ENCODE measurements around the gene MVD. TPM values are rescaled to one million over a fixed set of nuclear protein-coding genes. Genes with fewer than 3 reads are reported as not detected.

MVD gene
- polyA plus RNA-seq, 4 donors: 28.4 to 115 (median 34.9) TPM

- Histone ChIP-seq H3K36me3 (ENCODE audit: control insufficient read depth in 3 of 3, insufficient read depth in 2 of 3, low read depth in 1 of 3, low read length in 3 of 3) (no peaks in the 10 kb centered on the region), H3K4me1 (ENCODE audit: control insufficient read depth in 3 of 3, insufficient read depth in 2 of 3, low read depth in 1 of 3, low read length in 2 of 3) (peaks cover 0 to 9% (median 0%) of the 10 kb centered on the region in 3 donors), H3K27ac (ENCODE audit: low read depth in 1 of 3, low read length in 2 of 3) (peak overlapping the region in 1 of 3 donors; percentile 18), H3K27me3 (ENCODE audit: control insufficient read depth in 3 of 3, insufficient read depth in 3 of 3, low read length in 3 of 3) (peaks cover 0 to 50% (median 2%) of the 10 kb centered on the region in 3 donors), H3K9me3 (ENCODE audit: control insufficient read depth in 2 of 2, insufficient read depth in 1 of 2, low read depth in 1 of 2, low read length in 1 of 2) (no peaks in the 10 kb centered on the region), H3K4me3 (ENCODE audit: low read depth in 1 of 3, low read length in 3 of 3) (no peak overlapping the region)
- WGBS, 3 donors: 77 to 83% (median 82%) methylated on average over 5 of the region's 5 CpGs
- FAIRE-seq (no peak), DNase-seq (no peak)
Measured at GRCh38 chr16:88680554-88681083, 17.7 kb upstream of the MVD start.

GRCh38 chr16:88678224-88678979 lies 15.5 kb upstream of the MVD start:
- Histone ChIP-seq H3K27me3 (ENCODE audit: control insufficient read depth in 3 of 3, insufficient read depth in 3 of 3, low read length in 3 of 3) (peaks cover 0 to 29% (median 0%) of the 10 kb centered on the region in 3 donors), H3K9me3 (ENCODE audit: control insufficient read depth in 2 of 2, insufficient read depth in 1 of 2, low read depth in 1 of 2, low read length in 1 of 2) (no peaks in the 10 kb centered on the region), H3K4me3 (ENCODE audit: low read depth in 1 of 3, low read length in 3 of 3) (no peak overlapping the region), H3K36me3 (ENCODE audit: control insufficient read depth in 3 of 3, insufficient read depth in 2 of 3, low read depth in 1 of 3, low read length in 3 of 3) (peaks cover 0 to 7% (median 0%) of the 10 kb centered on the region in 3 donors), H3K27ac (ENCODE audit: low read depth in 1 of 3, low read length in 2 of 3) (no peak overlapping the region), H3K4me1 (ENCODE audit: control insufficient read depth in 3 of 3, insufficient read depth in 2 of 3, low read depth in 1 of 3, low read length in 2 of 3) (no peaks in the 10 kb centered on the region)
- 74 to 83% (median 77%) methylated on average over 30 to 32 of the region's 32 CpGs for WGBS, 3 donors
- FAIRE-seq (no peak), DNase-seq (no peak)

- Histone ChIP-seq H3K27me3 (ENCODE audit: control insufficient read depth in 3 of 3, insufficient read depth in 3 of 3, low read length in 3 of 3) (peaks cover 0 to 29% (median 0%) of the 10 kb centered on the region in 3 donors), H3K4me3 (ENCODE audit: low read depth in 1 of 3, low read length in 3 of 3) (no peak overlapping the region), H3K9me3 (ENCODE audit: control insufficient read depth in 2 of 2, insufficient read depth in 1 of 2, low read depth in 1 of 2, low read length in 1 of 2) (no peaks in the 10 kb centered on the region), H3K36me3 (ENCODE audit: control insufficient read depth in 3 of 3, insufficient read depth in 2 of 3, low read depth in 1 of 3, low read length in 3 of 3) (peaks cover 0 to 7% (median 0%) of the 10 kb centered on the region in 3 donors), H3K27ac (ENCODE audit: low read depth in 1 of 3, low read length in 2 of 3) (no peak overlapping the region), H3K4me1 (ENCODE audit: control insufficient read depth in 3 of 3, insufficient read depth in 2 of 3, low read depth in 1 of 3, low read length in 2 of 3) (no peaks in the 10 kb centered on the region)
- DNase-seq (no peak), FAIRE-seq (no peak)
- WGBS, 3 donors: 82 to 85% (median 84%) methylated on average over 13 of the region's 13 CpGs
Measured at GRCh38 chr16:88677721-88678120, 14.8 kb upstream of the MVD start.

- 83 to 86% (median 85%) methylated on average over 21 to 22 of the region's 22 CpGs for WGBS, 3 donors
- no peak for FAIRE-seq
- peaks cover 0 to 7% (median 0%) of the 10 kb centered on the region in 3 donors for H3K36me3 ChIP-seq (ENCODE audit: control insufficient read depth in 3 of 3, insufficient read depth in 2 of 3, low read depth in 1 of 3, low read length in 3 of 3)
- H3K4me1 ChIP-seq (ENCODE audit: control insufficient read depth in 3 of 3, insufficient read depth in 2 of 3, low read depth in 1 of 3, low read length in 2 of 3): no peaks in the 10 kb centered on the region
- no peaks in the 10 kb centered on the region for H3K9me3 ChIP-seq (ENCODE audit: control insufficient read depth in 2 of 2, insufficient read depth in 1 of 2, low read depth in 1 of 2, low read length in 1 of 2)
- DNase-seq: no peak
- no peak overlapping the region for H3K4me3 ChIP-seq (ENCODE audit: low read depth in 1 of 3, low read length in 3 of 3)
- H3K27me3 ChIP-seq (ENCODE audit: control insufficient read depth in 3 of 3, insufficient read depth in 3 of 3, low read length in 3 of 3): peaks cover 0 to 28% (median 0%) of the 10 kb centered on the region in 3 donors
- H3K27ac ChIP-seq (ENCODE audit: low read depth in 1 of 3, low read length in 2 of 3): no peak overlapping the region
Measured at GRCh38 chr16:88676502-88677242, 13.8 kb upstream of the MVD start.

GRCh38 chr16:88673716-88674379 lies 11.0 kb upstream of the MVD start:
- 86 to 93% (median 93%) methylated on average over 19 of the region's 19 CpGs for WGBS, 3 donors
- H3K27ac ChIP-seq (ENCODE audit: low read depth in 1 of 3, low read length in 2 of 3): no peak overlapping the region
- DNase-seq: no peak
- peaks cover 0 to 8% (median 0%) of the 10 kb centered on the region in 3 donors for H3K36me3 ChIP-seq (ENCODE audit: control insufficient read depth in 3 of 3, insufficient read depth in 2 of 3, low read depth in 1 of 3, low read length in 3 of 3)
- H3K9me3 ChIP-seq (ENCODE audit: control insufficient read depth in 2 of 2, insufficient read depth in 1 of 2, low read depth in 1 of 2, low read length in 1 of 2): no peaks in the 10 kb centered on the region
- FAIRE-seq: no peak
- H3K27me3 ChIP-seq (ENCODE audit: control insufficient read depth in 3 of 3, insufficient read depth in 3 of 3, low read length in 3 of 3): peaks cover 0 to 15% (median 0%) of the 10 kb centered on the region in 3 donors
- H3K4me3 ChIP-seq (ENCODE audit: low read depth in 1 of 3, low read length in 3 of 3): no peak overlapping the region
- H3K4me1 ChIP-seq (ENCODE audit: control insufficient read depth in 3 of 3, insufficient read depth in 2 of 3, low read depth in 1 of 3, low read length in 2 of 3): no peaks in the 10 kb centered on the region

GRCh38 chr16:88672776-88673175 lies 9.9 kb upstream of the MVD start:
- Histone ChIP-seq H3K36me3 (ENCODE audit: control insufficient read depth in 3 of 3, insufficient read depth in 2 of 3, low read depth in 1 of 3, low read length in 3 of 3) (peaks cover 0 to 8% (median 0%) of the 10 kb centered on the region in 3 donors), H3K27ac (ENCODE audit: low read depth in 1 of 3, low read length in 2 of 3) (no peak overlapping the region), H3K4me1 (ENCODE audit: control insufficient read depth in 3 of 3, insufficient read depth in 2 of 3, low read depth in 1 of 3, low read length in 2 of 3) (no peaks in the 10 kb centered on the region), H3K4me3 (ENCODE audit: low read depth in 1 of 3, low read length in 3 of 3) (no peak overlapping the region), H3K27me3 (ENCODE audit: control insufficient read depth in 3 of 3, insufficient read depth in 3 of 3, low read length in 3 of 3) (peaks cover 0 to 5% (median 0%) of the 10 kb centered on the region in 3 donors), H3K9me3 (ENCODE audit: control insufficient read depth in 2 of 2, insufficient read depth in 1 of 2, low read depth in 1 of 2, low read length in 1 of 2) (no peaks in the 10 kb centered on the region)
- no peak for FAIRE-seq
- WGBS, 3 donors: 39 to 69% (median 40%) methylated on average over 11 of the region's 11 CpGs
- no peak for DNase-seq

- FAIRE-seq (no peak), DNase-seq (no peak)
- Histone ChIP-seq H3K4me1 (ENCODE audit: control insufficient read depth in 3 of 3, insufficient read depth in 2 of 3, low read depth in 1 of 3, low read length in 2 of 3) (no peaks in the 10 kb centered on the region), H3K27ac (ENCODE audit: low read depth in 1 of 3, low read length in 2 of 3) (no peak overlapping the region), H3K9me3 (ENCODE audit: control insufficient read depth in 2 of 2, insufficient read depth in 1 of 2, low read depth in 1 of 2, low read length in 1 of 2) (no peaks in the 10 kb centered on the region), H3K27me3 (ENCODE audit: control insufficient read depth in 3 of 3, insufficient read depth in 3 of 3, low read length in 3 of 3) (no peaks in the 10 kb centered on the region), H3K36me3 (ENCODE audit: control insufficient read depth in 3 of 3, insufficient read depth in 2 of 3, low read depth in 1 of 3, low read length in 3 of 3) (peaks cover 0 to 8% (median 0%) of the 10 kb centered on the region in 3 donors), H3K4me3 (ENCODE audit: low read depth in 1 of 3, low read length in 3 of 3) (no peak overlapping the region)
- 90 to 93% (median 92%) methylated on average over 23 of the region's 23 CpGs for WGBS, 3 donors
Measured at GRCh38 chr16:88671806-88672205, 8.9 kb upstream of the MVD start.

- H3K27ac ChIP-seq (ENCODE audit: low read depth in 1 of 3, low read length in 2 of 3): no peak overlapping the region
- FAIRE-seq (no peak), DNase-seq (no peak)
- H3K9me3 ChIP-seq (ENCODE audit: control insufficient read depth in 2 of 2, insufficient read depth in 1 of 2, low read depth in 1 of 2, low read length in 1 of 2): no peaks in the 10 kb centered on the region
- H3K36me3 ChIP-seq (ENCODE audit: control insufficient read depth in 3 of 3, insufficient read depth in 2 of 3, low read depth in 1 of 3, low read length in 3 of 3): peaks cover 0 to 12% (median 0%) of the 10 kb centered on the region in 3 donors
- no peaks in the 10 kb centered on the region for H3K27me3 ChIP-seq (ENCODE audit: control insufficient read depth in 3 of 3, insufficient read depth in 3 of 3, low read length in 3 of 3)
- H3K4me1 ChIP-seq (ENCODE audit: control insufficient read depth in 3 of 3, insufficient read depth in 2 of 3, low read depth in 1 of 3, low read length in 2 of 3): peaks cover 0 to under 1% (median 0%) of the 10 kb centered on the region in 3 donors
- 82 to 84% (median 83%) methylated on average over 10 of the region's 10 CpGs for WGBS, 3 donors
- no peak overlapping the region for H3K4me3 ChIP-seq (ENCODE audit: low read depth in 1 of 3, low read length in 3 of 3)
Measured at GRCh38 chr16:88669980-88670379, 7.1 kb upstream of the MVD start.
